Adipocyte (in vitro differentiated cells): ENCODE results near the gene SNX30.

Experiments used
- DNase-seq: peaks from one replicate; pipeline ENCODE4 v3.0.0-alpha.2; 2015; ENCODE audit warnings: low read depth
- H3K27me3 ChIP-seq: replicated peaks from 2 replicates; pipeline ENCODE4 v1.7.0; 2013; ENCODE audit warnings: mild to moderate bottlenecking, low read length, moderate library complexity; ENCODE audit not compliant: control insufficient read depth, insufficient read depth
- H3K36me3 ChIP-seq: 2 replicates; pipeline ENCODE4 v1.7.0; 2013; ENCODE audit warnings: low read length, mild to moderate bottlenecking, moderate library complexity; ENCODE audit not compliant: control insufficient read depth, insufficient read depth, severe bottlenecking
- H3K4me1 ChIP-seq: 2 replicates; pipeline ENCODE4 v1.7.0; 2013; ENCODE audit warnings: mild to moderate bottlenecking, low read length, moderate library complexity; ENCODE audit not compliant: control insufficient read depth, insufficient read depth
- H3K4me3 ChIP-seq: 2 replicates; pipeline ENCODE4 v1.7.0; 2013; ENCODE audit warnings: mild to moderate bottlenecking, low read length, moderate library complexity
- H3K9ac ChIP-seq: 2 replicates; pipeline ENCODE4 v1.7.0; 2013; ENCODE audit warnings: mild to moderate bottlenecking, low read length, moderate library complexity
- H3K9me3 ChIP-seq: 2 replicates; pipeline ENCODE4 v1.7.0; 2013; ENCODE audit warnings: mild to moderate bottlenecking, low read length, moderate library complexity; ENCODE audit not compliant: control insufficient read depth

Gene SNX30

DNA sequence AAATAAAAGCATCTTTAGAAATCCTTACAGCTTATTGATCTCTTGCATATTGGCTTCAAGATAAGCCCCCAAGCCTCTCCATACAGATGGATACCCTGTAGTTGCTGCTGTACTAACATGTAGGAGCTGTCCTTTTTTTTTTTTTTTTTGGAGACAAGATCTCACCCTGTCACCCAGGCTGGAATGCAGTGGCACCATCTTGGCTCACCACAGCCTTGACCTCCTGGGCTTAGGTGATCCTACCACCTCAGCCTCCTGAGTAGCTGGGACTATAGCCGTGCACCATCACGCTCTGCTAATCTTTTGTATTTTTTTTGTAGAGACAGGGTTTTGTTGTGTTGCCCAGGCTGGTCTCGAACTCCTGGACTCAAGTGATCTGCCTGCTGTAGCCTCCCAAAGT lies 35.4 kb downstream of the SNX30 start:
- peaks cover 25% of the 10 kb centered on the region for H3K4me1 ChIP-seq
- no peak overlapping the region for H3K4me3 ChIP-seq
- H3K9me3 ChIP-seq: no peaks in the 10 kb centered on the region
- H3K9ac ChIP-seq: no peak overlapping the region
- no peaks in the 10 kb centered on the region for H3K36me3 ChIP-seq
- H3K27me3 ChIP-seq: no peaks in the 10 kb centered on the region
- DNase-seq: no peak

DNA sequence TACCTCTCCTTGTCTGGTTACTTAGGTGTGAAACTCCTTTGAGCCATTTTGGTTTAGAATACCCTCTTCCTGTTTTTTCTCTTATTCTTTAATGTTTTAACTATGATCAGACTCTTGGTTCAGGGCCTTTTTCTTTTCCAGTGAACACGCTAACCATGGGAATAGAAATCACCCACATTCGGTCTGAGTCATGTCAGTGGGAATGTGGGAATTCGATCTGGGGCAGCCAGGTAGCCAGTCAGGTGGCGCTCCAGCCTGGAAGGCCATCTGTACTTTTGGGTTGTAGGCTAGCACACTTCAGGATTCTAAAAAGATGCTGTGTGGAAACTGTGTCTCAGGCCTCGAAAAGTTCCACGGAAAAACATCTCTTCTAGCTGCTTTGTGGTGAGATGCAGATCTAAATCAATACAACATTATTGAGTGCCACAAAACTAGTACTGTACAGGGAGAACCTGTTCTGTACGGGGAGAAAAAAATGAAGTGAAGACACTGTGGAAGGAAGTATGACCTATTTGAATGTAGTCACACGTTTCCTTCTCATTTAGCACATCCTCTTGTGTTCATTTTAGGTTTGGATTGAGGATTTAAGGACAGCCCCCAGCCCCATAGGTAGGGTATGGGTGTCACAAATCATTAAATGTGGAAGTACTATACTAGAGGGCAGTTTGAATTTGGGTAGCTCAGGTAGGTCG lies 36.4 kb downstream of the SNX30 start:
- no peak for DNase-seq
- Histone ChIP-seq H3K9me3 (no peaks in the 10 kb centered on the region), H3K4me3 (no peak overlapping the region), H3K4me1 (peaks cover 21% of the 10 kb centered on the region), H3K9ac (no peak overlapping the region), H3K36me3 (no peaks in the 10 kb centered on the region), H3K27me3 (no peaks in the 10 kb centered on the region)

DNA sequence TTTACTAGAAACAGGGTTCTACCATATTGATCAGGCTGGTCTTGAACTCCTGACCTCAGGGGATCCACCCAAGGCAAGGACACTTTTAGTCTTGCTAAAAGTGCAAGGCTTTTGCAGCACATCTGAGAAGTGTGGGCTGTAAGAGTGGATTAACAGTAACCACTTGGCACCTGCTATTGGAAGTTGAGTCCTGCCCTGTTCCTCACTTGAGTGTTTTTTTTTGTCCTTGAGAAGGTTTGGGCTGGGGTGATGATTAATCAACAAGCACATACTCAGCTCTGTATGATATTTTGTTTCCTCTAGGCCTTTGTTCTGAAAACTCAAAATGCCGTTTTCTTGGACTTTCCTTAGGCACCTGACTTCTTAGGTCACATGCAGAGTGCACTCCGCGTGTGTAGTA lies 37.4 kb downstream of the SNX30 start:
- no peak overlapping the region for H3K9ac ChIP-seq
- no peaks in the 10 kb centered on the region for H3K36me3 ChIP-seq
- peaks cover 14% of the 10 kb centered on the region for H3K4me1 ChIP-seq
- DNase-seq: no peak
- no peaks in the 10 kb centered on the region for H3K9me3 ChIP-seq
- H3K4me3 ChIP-seq: no peak overlapping the region
- no peaks in the 10 kb centered on the region for H3K27me3 ChIP-seq

DNA sequence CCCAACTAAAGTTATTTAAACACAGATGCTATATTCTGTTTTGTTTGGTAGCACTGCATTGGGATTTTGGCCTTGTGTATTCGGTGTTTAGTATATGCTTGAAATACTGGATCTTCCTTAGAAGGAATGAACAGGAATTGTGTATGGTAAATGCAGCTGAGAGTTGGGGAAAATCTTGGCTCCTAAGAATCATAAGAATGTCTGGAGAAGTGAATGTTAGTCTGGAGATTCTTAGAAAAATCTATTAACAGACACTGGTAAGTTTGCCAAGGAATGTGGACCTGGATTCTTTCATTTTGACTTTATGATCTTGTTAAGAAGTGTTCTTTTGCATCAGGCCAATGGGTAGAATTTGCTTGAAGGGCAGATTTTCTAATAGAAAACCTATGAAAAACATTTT lies 38.9 kb downstream of the SNX30 start:
- H3K27me3 ChIP-seq: no peaks in the 10 kb centered on the region
- H3K9me3 ChIP-seq: no peaks in the 10 kb centered on the region
- H3K4me3 ChIP-seq: no peak overlapping the region
- peaks cover 14% of the 10 kb centered on the region for H3K4me1 ChIP-seq
- H3K9ac ChIP-seq: no peak overlapping the region
- peak; percentile 51 for DNase-seq
- H3K36me3 ChIP-seq: no peaks in the 10 kb centered on the region

DNA sequence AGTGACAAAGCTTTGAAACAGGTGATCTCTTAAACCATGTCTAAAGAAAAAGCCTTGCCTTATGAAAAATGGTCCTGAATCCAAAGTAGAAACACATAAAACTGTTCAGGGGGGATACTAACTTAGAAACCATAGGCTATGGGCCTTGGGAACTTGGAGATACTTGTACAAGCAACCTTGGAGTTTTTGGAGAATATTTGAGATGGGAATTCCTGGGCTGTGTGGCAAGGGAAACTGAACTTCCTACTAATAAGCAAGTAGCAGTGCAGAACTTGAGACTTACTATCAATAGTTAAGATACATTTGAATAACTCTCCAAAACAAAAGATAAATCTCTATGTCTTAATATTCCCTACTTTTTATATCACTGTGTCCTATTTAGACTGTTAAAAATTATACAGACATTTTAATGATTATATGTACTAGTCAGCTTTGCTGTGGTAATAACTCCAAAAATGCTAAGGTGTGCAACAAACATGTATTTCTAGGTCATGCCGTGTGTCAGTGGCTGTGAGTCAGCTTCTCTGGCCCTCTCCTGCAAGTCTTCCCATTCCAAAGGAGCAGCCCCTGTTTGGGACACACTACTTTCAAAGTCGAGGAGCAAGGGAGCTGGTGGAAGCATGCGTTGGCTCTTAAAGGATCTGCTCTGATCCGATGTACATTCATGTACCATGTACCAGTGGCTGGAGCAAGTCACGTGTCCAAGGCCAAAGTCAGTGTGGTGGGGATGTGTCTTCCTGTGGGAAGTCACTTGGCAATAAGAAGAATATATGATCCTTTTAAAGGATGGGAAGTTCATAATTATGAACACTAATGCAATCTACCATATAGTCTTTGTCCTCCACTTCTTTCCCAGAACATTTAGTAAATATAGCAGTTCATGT lies 39.6 kb downstream of the SNX30 start:
- H3K9me3 ChIP-seq: no peaks in the 10 kb centered on the region
- no peak for DNase-seq

DNA sequence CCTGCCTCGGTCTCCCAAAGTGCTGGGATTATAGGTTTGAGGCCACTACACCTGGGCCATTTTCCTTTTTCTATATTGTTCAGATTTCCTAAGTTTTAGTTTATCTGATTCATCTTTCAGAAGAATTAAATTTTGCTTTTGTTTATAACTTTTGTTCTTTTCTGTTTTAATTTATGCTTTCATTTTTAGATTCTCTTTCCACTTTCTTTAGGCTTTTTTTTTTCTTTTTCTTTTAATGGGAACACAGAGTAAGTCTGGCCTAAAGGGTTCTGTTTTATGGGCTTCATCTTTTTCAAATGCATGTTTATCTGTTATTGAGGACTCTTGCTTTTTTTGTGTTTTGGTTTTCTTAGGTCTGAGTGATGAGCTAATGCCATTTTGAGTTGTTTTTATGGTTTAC lies 42.1 kb downstream of the SNX30 start:
- no peak overlapping the region for H3K4me3 ChIP-seq
- peaks cover 14% of the 10 kb centered on the region for H3K4me1 ChIP-seq
- no peaks in the 10 kb centered on the region for H3K9me3 ChIP-seq
- no peaks in the 10 kb centered on the region for H3K36me3 ChIP-seq
- H3K27me3 ChIP-seq: no peaks in the 10 kb centered on the region
- no peak overlapping the region for H3K9ac ChIP-seq
- DNase-seq: no peak

More for the DNA sequence above, 39.6 kb downstream of the SNX30 start:
- no peak overlapping the region for H3K9ac ChIP-seq
- H3K4me3 ChIP-seq: no peak overlapping the region
- no peaks in the 10 kb centered on the region for H3K27me3 ChIP-seq
- H3K36me3 ChIP-seq: no peaks in the 10 kb centered on the region
- H3K4me1 ChIP-seq: peaks cover 14% of the 10 kb centered on the region

DNA sequence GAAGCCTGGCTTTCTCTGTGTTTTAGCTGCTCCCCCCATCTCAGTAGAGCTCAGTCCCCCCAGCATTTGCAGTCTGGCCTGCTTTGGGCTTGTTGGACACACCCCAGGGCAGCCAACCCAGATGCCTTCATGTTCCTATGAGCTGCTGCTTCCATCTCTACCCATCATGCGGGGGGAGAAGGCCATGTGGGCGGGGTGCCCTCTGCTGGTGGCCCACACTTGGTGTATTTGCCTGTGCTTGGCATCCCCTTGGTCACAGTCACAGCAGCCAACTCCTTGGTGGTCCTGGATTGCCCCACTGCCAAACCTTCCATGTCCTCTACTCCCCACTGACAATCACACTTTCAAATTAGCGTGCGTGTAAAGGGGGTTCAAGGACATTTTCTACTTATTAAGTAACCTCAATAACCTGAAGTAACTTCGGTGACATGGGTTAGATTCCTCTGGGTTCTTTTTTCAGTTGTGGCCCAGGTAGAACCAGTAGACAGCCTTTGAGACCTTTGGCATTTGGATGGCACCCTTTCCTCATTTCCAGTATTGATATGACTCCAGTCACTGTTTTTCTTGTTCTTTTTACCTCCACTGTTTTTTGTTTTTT lies 42.8 kb downstream of the SNX30 start:
- no peak overlapping the region for H3K9ac ChIP-seq
- H3K4me3 ChIP-seq: no peak overlapping the region
- H3K9me3 ChIP-seq: no peaks in the 10 kb centered on the region
- peak; percentile 43 for DNase-seq
- peaks cover 14% of the 10 kb centered on the region for H3K4me1 ChIP-seq
- no peaks in the 10 kb centered on the region for H3K36me3 ChIP-seq
- no peaks in the 10 kb centered on the region for H3K27me3 ChIP-seq

DNA sequence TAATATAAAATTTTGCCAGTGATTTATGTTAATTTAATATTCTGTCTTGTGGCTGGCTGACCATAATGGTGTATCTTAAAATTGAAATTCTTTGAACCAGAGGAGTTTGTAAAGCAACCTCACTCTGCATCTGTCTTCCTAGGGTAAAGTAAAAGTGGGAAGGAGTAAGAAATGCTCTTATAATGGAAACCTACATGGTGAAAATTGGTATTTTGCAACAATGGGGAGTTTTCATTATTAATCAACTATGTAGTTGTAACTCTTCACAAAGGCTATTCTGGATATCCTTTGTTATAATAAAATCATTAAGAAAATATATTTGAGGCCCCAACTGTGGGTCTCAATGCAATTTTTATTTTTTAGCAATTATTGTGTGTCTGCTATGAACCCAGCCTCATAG lies 44.2 kb downstream of the SNX30 start:
- Histone ChIP-seq H3K9me3 (no peaks in the 10 kb centered on the region), H3K27me3 (no peaks in the 10 kb centered on the region), H3K9ac (no peak overlapping the region), H3K36me3 (no peaks in the 10 kb centered on the region), H3K4me1 (peaks cover 6% of the 10 kb centered on the region), H3K4me3 (no peak overlapping the region)
- DNase-seq: no peak

DNA sequence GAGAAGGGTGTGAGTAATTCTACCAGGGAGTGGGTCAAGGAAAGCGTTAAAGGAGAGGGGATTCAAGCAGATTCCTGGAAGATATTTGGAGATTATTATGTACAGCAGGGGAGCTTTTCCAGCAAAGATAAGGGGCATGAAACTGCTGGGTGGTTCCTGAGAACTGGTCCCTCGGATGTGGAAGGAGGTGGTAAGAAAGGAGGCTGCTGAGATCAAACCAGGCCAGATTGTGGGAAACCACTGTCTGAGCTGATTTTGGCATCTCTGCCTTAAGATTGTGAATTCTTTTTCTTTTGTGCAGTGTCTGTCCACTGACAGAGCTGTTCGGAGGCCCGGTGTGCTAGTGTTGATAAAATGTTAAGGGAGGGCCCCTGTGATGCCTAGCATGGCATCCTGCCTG lies 45.4 kb downstream of the SNX30 start:
- DNase-seq: no peak
- H3K36me3 ChIP-seq: no peaks in the 10 kb centered on the region
- H3K4me1 ChIP-seq: no peaks in the 10 kb centered on the region
- no peak overlapping the region for H3K9ac ChIP-seq
- H3K9me3 ChIP-seq: no peaks in the 10 kb centered on the region
- H3K4me3 ChIP-seq: no peak overlapping the region
- no peaks in the 10 kb centered on the region for H3K27me3 ChIP-seq

DNA sequence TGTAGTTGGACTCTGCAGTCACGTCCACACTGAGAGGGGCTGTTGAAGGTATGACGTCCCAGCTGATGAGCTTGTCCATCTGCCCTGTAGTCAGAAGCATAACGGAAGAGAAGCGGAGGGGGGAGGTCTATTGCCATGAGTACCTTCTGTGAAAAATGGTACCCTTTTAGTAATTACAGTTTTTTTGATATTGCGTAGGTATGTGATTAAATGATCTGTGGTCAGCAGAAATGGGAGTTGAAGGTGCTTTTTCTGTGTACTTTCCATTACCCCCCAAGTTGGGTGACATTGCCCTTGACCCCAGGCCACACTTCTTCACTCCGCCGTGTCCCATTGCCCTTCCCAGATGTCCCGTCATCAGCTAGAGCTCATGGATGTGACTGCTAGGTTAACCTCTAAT lies 45.9 kb downstream of the SNX30 start:
- Histone ChIP-seq H3K4me1 (no peaks in the 10 kb centered on the region), H3K9ac (no peak overlapping the region), H3K36me3 (no peaks in the 10 kb centered on the region), H3K9me3 (no peaks in the 10 kb centered on the region), H3K4me3 (no peak overlapping the region), H3K27me3 (no peaks in the 10 kb centered on the region)
- no peak for DNase-seq

DNA sequence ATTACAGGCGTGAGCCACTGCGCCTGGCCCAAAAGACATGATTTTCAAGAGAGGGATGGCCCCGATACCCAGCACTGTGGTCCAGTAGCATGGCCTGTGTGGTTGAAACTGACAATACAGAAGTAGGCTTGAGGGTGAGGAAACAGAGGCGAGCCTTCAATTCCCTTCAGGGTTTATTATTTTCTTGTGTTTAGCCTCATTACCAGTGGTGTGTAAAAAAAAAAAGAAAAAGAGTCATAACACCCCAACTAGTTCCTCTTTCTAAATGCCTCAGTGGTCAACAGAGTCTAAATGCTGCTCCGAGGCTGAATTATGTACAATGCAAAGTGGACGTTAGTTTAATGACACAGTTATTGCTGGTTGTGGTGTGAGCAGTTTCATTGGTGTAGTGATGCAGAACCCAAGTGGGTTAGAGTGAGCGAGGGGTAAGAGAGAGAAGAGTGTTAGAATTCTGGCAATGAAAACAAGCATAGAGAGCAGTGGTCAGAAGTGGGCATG lies 58.8 kb downstream of the SNX30 start:
- no peak for DNase-seq
- Histone ChIP-seq H3K9ac (no peak overlapping the region), H3K27me3 (no peaks in the 10 kb centered on the region)

More for the DNA sequence above, 58.8 kb downstream of the SNX30 start:
- peaks cover 3% of the 10 kb centered on the region for H3K4me1 ChIP-seq
- no peak overlapping the region for H3K4me3 ChIP-seq
- H3K36me3 ChIP-seq: no peaks in the 10 kb centered on the region
- H3K9me3 ChIP-seq: no peaks in the 10 kb centered on the region
